Measurements from ENCODE around the gene ZCCHC24.

Gene ZCCHC24

DNA sequence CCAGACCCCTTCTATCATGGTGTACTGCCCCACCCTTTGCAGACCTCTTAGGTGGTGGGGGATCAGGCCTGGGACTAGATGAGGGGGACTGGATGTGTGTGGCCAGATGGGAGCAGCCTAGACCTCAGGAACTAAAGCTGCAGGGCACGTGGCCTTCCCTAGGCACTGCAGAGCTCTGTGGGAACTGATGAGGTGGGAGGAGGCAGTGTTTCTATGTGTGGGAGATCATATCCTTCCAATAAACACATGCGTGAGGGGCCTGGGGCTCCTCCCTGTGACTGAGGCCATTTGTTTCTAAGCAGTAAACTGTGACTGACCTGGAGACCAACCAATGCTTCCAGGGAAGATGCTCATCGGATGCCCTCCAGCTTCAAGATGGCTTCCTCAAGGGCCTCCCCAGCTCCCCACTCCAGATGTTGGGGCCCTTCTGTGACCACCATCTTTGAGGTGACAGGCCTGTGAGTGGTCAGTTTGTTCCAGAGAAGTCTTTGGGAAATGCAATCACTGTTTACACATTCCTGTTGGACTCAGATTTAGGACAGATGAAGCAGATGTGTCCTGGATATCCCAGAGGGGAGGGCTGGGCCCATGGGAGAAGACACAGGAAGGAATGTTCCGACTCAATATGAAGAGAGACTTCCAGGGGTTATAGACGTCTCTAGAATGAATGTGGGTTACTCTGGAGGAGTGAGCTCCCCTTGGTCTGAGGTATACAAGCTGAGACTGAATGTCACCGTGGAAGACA is 23.6 kb upstream of the ZCCHC24 start:
- Histone ChIP-seq H4K8ac (ENCODE audit: low read depth, low read length) (no peak overlapping the region), H3K27me3 (ENCODE audit: insufficient read depth, low read length) (no peaks in the 10 kb centered on the region), H3K9me3 (ENCODE audit: insufficient read depth, low read depth, low read length) (no peaks in the 10 kb centered on the region), H3K4me3 (ENCODE audit: low read depth, low read length) (no peak overlapping the region), H4K12ac (ENCODE audit: low read depth, low read length) (no peak overlapping the region), H2AK5ac (ENCODE audit: low read length) (no peak overlapping the region), H3K9ac (ENCODE audit: low read length) (no peak overlapping the region), H2BK12ac (ENCODE audit: low read length) (no peak overlapping the region), H3K27ac (ENCODE audit: low read depth, low read length) (no peak overlapping the region), H3K14ac (ENCODE audit: low read length) (no peak overlapping the region), H3K4ac (ENCODE audit: low read depth, low read length) (no peak overlapping the region), H3K79me2 (ENCODE audit: control insufficient read depth, insufficient read depth, low read length, poor library complexity) (no peaks in the 10 kb centered on the region), H3K23ac (ENCODE audit: low read length) (no peak overlapping the region), H3K18ac (ENCODE audit: low read length) (no peak overlapping the region), H3K36me3 (ENCODE audit: control insufficient read depth in 1 of 2, insufficient read depth in 2 of 2, low read length in 2 of 2) (no peaks in the 10 kb centered on the region), H3K4me1 (ENCODE audit: control insufficient read depth in 1 of 2, insufficient read depth in 2 of 2, low read length in 2 of 2) (no peaks in the 10 kb centered on the region), H3K79me1 (ENCODE audit: low read length) (no peaks in the 10 kb centered on the region), H4K91ac (ENCODE audit: low read depth, low read length) (no peak overlapping the region), H2BK120ac (ENCODE audit: insufficient read depth, low read length, poor library complexity) (no peak overlapping the region), H2BK5ac (ENCODE audit: low read depth, low read length, poor library complexity) (no peak overlapping the region), H2AFZ (ENCODE audit: insufficient read depth, low read length, poor library complexity) (no peak overlapping the region), H3K4me2 (ENCODE audit: low read length) (no peak overlapping the region)
- WGBS (ENCODE audit: extremely low coverage, insufficient coverage, insufficient read length), result no CpG with 5 or more reads among the region's 6 CpGs
- DNase-seq, result no peak

DNA sequence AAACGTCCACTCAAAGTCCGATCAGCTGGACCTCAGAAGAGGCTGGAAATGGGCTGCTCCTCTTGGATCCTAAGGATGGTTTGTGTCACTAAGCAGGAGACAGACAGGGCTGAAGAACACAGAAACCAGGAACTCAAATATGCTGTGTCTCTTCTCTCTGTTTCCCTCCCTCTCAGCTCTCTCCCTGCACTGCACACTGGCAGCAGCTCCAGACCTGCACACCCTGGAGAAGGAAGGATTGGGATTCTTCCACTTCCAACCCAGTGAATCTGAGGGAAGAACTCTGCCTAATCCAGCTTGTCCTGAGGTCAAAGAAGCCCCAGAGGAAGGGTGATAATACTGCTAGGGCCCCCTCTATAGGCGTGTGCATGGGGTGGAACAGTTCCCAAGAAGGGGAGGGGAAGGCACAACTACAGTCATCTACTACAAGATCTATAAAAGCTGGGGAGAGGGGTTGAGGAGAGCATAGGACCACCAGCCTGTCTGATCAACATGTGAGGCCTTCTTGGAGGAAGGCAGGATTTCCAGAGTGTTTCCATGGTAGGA is 22.7 kb upstream of the ZCCHC24 start:
- Histone ChIP-seq H4K8ac (ENCODE audit: low read depth, low read length) (no peak overlapping the region), H3K9ac (ENCODE audit: low read length) (no peak overlapping the region), H3K4me3 (ENCODE audit: low read depth, low read length) (no peak overlapping the region), H2BK12ac (ENCODE audit: low read length) (no peak overlapping the region), H3K27ac (ENCODE audit: low read depth, low read length) (no peak overlapping the region), H2BK5ac (ENCODE audit: low read depth, low read length, poor library complexity) (no peak overlapping the region), H3K4me2 (ENCODE audit: low read length) (no peak overlapping the region), H3K27me3 (ENCODE audit: insufficient read depth, low read length) (no peaks in the 10 kb centered on the region), H4K12ac (ENCODE audit: low read depth, low read length) (no peak overlapping the region), H2BK120ac (ENCODE audit: insufficient read depth, low read length, poor library complexity) (no peak overlapping the region), H4K91ac (ENCODE audit: low read depth, low read length) (no peak overlapping the region), H3K79me1 (ENCODE audit: low read length) (no peaks in the 10 kb centered on the region), H2AK5ac (ENCODE audit: low read length) (no peak overlapping the region), H2AFZ (ENCODE audit: insufficient read depth, low read length, poor library complexity) (no peak overlapping the region), H3K79me2 (ENCODE audit: control insufficient read depth, insufficient read depth, low read length, poor library complexity) (no peaks in the 10 kb centered on the region), H3K4ac (ENCODE audit: low read depth, low read length) (no peak overlapping the region), H3K14ac (ENCODE audit: low read length) (no peak overlapping the region), H3K9me3 (ENCODE audit: insufficient read depth, low read depth, low read length) (no peaks in the 10 kb centered on the region), H3K23ac (ENCODE audit: low read length) (no peak overlapping the region), H3K36me3 (ENCODE audit: control insufficient read depth in 1 of 2, insufficient read depth in 2 of 2, low read length in 2 of 2) (no peaks in the 10 kb centered on the region), H3K18ac (ENCODE audit: low read length) (no peak overlapping the region), H3K4me1 (ENCODE audit: control insufficient read depth in 1 of 2, insufficient read depth in 2 of 2, low read length in 2 of 2) (no peaks in the 10 kb centered on the region)
- DNase-seq, result no peak
- no CpG with 5 or more reads among the region's 3 CpGs for WGBS (ENCODE audit: extremely low coverage, insufficient coverage, insufficient read length)

DNA sequence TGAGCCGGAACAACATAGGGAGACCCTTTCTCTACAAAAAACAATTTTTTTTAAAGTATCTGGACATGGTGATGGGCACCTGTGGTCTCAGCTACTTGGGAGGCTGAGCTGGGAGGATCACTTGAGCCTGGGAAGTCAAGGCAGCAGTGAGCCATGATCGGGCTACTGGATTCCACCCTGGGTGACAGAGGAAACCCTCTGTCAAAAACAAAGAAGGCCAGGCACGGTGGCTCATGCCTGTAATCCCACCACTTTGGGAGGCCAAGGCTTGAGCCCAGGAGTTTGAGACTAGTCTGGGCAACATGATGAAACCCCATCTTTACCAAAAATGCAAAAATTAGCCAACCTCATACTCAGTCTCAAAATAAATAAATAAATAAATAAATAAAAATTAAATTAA is 19.9 kb upstream of the ZCCHC24 start:
- Histone ChIP-seq H2AFZ (ENCODE audit: insufficient read depth, low read length, poor library complexity) (no peak overlapping the region), H3K14ac (ENCODE audit: low read length) (no peak overlapping the region), H2BK5ac (ENCODE audit: low read depth, low read length, poor library complexity) (no peak overlapping the region), H3K27ac (ENCODE audit: low read depth, low read length) (no peak overlapping the region), H4K12ac (ENCODE audit: low read depth, low read length) (no peak overlapping the region), H2BK120ac (ENCODE audit: insufficient read depth, low read length, poor library complexity) (no peak overlapping the region), H3K79me2 (ENCODE audit: control insufficient read depth, insufficient read depth, low read length, poor library complexity) (no peaks in the 10 kb centered on the region), H2BK12ac (ENCODE audit: low read length) (no peak overlapping the region), H3K4me3 (ENCODE audit: low read depth, low read length) (no peak overlapping the region), H3K9me3 (ENCODE audit: insufficient read depth, low read depth, low read length) (no peaks in the 10 kb centered on the region), H3K4me2 (ENCODE audit: low read length) (no peak overlapping the region), H4K91ac (ENCODE audit: low read depth, low read length) (no peak overlapping the region), H3K27me3 (ENCODE audit: insufficient read depth, low read length) (no peaks in the 10 kb centered on the region), H3K18ac (ENCODE audit: low read length) (no peak overlapping the region), H3K79me1 (ENCODE audit: low read length) (no peaks in the 10 kb centered on the region), H3K23ac (ENCODE audit: low read length) (no peak overlapping the region), H3K36me3 (ENCODE audit: control insufficient read depth in 1 of 2, insufficient read depth in 2 of 2, low read length in 2 of 2) (no peaks in the 10 kb centered on the region), H4K8ac (ENCODE audit: low read depth, low read length) (no peak overlapping the region), H3K4me1 (ENCODE audit: control insufficient read depth in 1 of 2, insufficient read depth in 2 of 2, low read length in 2 of 2) (no peaks in the 10 kb centered on the region), H3K4ac (ENCODE audit: low read depth, low read length) (no peak overlapping the region), H2AK5ac (ENCODE audit: low read length) (no peak overlapping the region), H3K9ac (ENCODE audit: low read length) (no peak overlapping the region)
- WGBS (ENCODE audit: extremely low coverage, insufficient coverage, insufficient read length), result no CpG with 5 or more reads among the region's 3 CpGs
- DNase-seq, result no peak

DNA sequence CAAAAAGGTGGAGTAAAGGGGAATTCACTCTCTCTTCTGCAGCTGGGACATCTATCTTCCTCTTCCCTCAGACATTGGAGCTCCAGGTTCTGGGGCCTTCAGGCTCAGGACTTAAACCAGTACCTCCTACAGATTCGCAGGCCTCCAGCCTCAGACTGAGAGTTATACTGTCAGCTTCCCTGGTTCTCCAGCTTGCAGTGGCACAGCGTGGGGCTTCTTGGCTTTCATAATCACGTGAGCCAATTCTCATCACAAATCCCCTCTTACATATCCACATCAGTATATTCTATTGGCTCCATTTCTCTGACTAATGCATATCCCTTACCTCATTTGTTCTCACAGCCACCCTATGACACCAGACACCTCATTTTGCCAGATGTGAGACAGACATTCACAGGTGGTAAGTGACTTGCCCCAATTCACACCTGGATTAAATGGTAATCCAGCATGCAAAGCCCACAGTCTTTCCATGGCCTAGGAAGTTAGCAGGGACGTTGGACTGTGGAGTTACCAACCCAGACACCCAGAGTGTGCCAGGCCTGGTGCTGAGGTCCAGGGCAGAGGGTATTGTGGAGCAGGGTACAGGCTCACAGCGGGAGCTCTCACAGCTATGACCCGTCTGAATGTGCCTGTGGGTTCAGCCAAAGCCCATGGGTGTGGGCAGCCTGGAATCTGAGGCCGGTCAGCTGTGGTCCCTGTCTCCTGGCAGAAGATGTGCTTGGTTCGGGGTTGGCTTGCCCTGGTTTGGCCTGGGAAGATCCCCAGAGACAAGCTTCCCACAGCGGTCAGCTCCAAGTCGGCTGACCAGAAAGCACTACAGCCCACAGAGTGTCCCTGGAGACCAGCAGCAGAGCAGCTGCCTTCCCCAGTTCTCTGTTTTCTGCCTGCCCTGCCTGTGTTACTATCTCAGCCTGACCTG is 18.4 kb upstream of the ZCCHC24 start:
- no peak for DNase-seq
- Histone ChIP-seq H3K18ac (ENCODE audit: low read length) (no peak overlapping the region), H2AFZ (ENCODE audit: insufficient read depth, low read length, poor library complexity) (no peak overlapping the region), H2BK120ac (ENCODE audit: insufficient read depth, low read length, poor library complexity) (no peak overlapping the region), H3K4ac (ENCODE audit: low read depth, low read length) (no peak overlapping the region), H3K4me1 (ENCODE audit: control insufficient read depth in 1 of 2, insufficient read depth in 2 of 2, low read length in 2 of 2) (no peaks in the 10 kb centered on the region), H3K27ac (ENCODE audit: low read depth, low read length) (no peak overlapping the region), H3K4me2 (ENCODE audit: low read length) (no peak overlapping the region), H3K79me1 (ENCODE audit: low read length) (no peaks in the 10 kb centered on the region), H2AK5ac (ENCODE audit: low read length) (no peak overlapping the region), H3K27me3 (ENCODE audit: insufficient read depth, low read length) (no peaks in the 10 kb centered on the region), H3K14ac (ENCODE audit: low read length) (no peak overlapping the region), H4K8ac (ENCODE audit: low read depth, low read length) (no peak overlapping the region), H2BK12ac (ENCODE audit: low read length) (no peak overlapping the region), H3K9me3 (ENCODE audit: insufficient read depth, low read depth, low read length) (no peaks in the 10 kb centered on the region), H4K91ac (ENCODE audit: low read depth, low read length) (no peak overlapping the region), H3K9ac (ENCODE audit: low read length) (no peak overlapping the region), H3K23ac (ENCODE audit: low read length) (no peak overlapping the region), H3K36me3 (ENCODE audit: control insufficient read depth in 1 of 2, insufficient read depth in 2 of 2, low read length in 2 of 2) (no peaks in the 10 kb centered on the region), H3K79me2 (ENCODE audit: control insufficient read depth, insufficient read depth, low read length, poor library complexity) (no peaks in the 10 kb centered on the region), H3K4me3 (ENCODE audit: low read depth, low read length) (no peak overlapping the region), H4K12ac (ENCODE audit: low read depth, low read length) (no peak overlapping the region), H2BK5ac (ENCODE audit: low read depth, low read length, poor library complexity) (no peak overlapping the region)
- WGBS (ENCODE audit: extremely low coverage, insufficient coverage, insufficient read length), result no CpG with 5 or more reads among the region's 10 CpGs

Data from trophoblast cell (in vitro differentiated cells and primary cell).